HCT116 (cell line): ENCODE data around the gene ERFE. TPM values are rescaled to one million over a fixed set of nuclear protein-coding genes. Genes with fewer than 3 reads are reported as not detected.

Experiments
- ATAC-seq: fragments of 200-7000 bp; cut with Tn5 transposase; 2 replicates; pipeline ENCODE4 v1.9.1; 2020; ENCODE audit warnings: mild to moderate bottlenecking, moderate library complexity
- BruUV-seq: library from RNA; stranded (reverse); fragments of 400-500 nt; replicated peaks from 2 replicates; lab custom pipeline; 2021; lab: Mats Ljungman, UMichigan
- CTCF ChIA-PET: fragments of 300-600 bp; sonication (Branson Sonifier 250); formaldehyde crosslinking; loops from one replicate; lab custom pipeline; 2021; ENCODE audit warnings: antibody characterized with exemption; lab: Charles Lee
- POLR2A ChIA-PET: fragments of 300-600, 350-600 bp; sonication (Branson Sonifier 250); formaldehyde crosslinking; loops from one replicate; lab custom pipeline; 2021; ENCODE audit warnings: antibody characterized with exemption; lab: Charles Lee
- RAD21 ChIA-PET, 2 experiments: fragments of 300-600 bp; sonication (Branson Sonifier 250); formaldehyde crosslinking; loops; one replicate each; lab custom pipeline; 2023; ENCODE audit warnings: low total read pairs in 2 of 2; ENCODE audit not compliant: uncharacterized antibody in 2 of 2, unreplicated experiment in 2 of 2, low non-redundant PET in 1 of 2; lab: Charles Lee
- DNase-seq: peaks from one replicate; pipeline ENCODE4 v3.0.0-alpha.2; 2010; ENCODE audit warnings: low read depth, low spot score
- H2AFZ ChIP-seq: fragments of 200-600 bp; shearing (Covaris generic), sonication (generic); 2 replicates; pipeline ENCODE4 v1.6.1; 2017; ENCODE audit warnings: low read depth, mixed run types, mixed read lengths, antibody characterized with exemption, low read length; ENCODE audit not compliant: poor library complexity, severe bottlenecking
- H3K27ac ChIP-seq: 2 replicates; pipeline ENCODE4 v1.5.1; 2012; ENCODE audit warnings: low read depth, low read length
- H3K27me3 ChIP-seq: fragments of 200-600 bp; sonication (generic); 2 replicates; pipeline ENCODE4 v1.6.1; 2016; ENCODE audit warnings: mixed run types, low read length, mixed read lengths; ENCODE audit not compliant: insufficient read depth
- H3K36me3 ChIP-seq, 2 experiments: fragments of 200-500 bp in 1 of 2; fragments of 200-600 bp in 1 of 2; sonication (Bioruptor generic) in 1 of 2; sonication (generic) in 1 of 2; 2 replicates each; pipeline versions ENCODE4 v1.5.1 to v1.6.1; 2014 to 2016; ENCODE audit warnings: low read length in 2 of 2, inconsistent platforms in 1 of 2, mixed read lengths in 1 of 2, mixed run types in 1 of 2; ENCODE audit not compliant: insufficient read depth in 2 of 2, control insufficient read depth in 1 of 2
- H3K4me1 ChIP-seq, 2 experiments: fragments of 200-600 bp in 1 of 2; sonication (generic) in 1 of 2; 2 replicates each; pipeline versions ENCODE4 v1.5.1 to v1.6.1; 2012 to 2017; ENCODE audit warnings: low read length in 2 of 2, inconsistent platforms in 1 of 2, mild to moderate bottlenecking in 1 of 2, mixed read lengths in 1 of 2, mixed run types in 1 of 2, moderate library complexity in 1 of 2; ENCODE audit not compliant: insufficient read depth in 2 of 2, control insufficient read depth in 1 of 2
- H3K4me2 ChIP-seq: fragments of 200-600 bp; sonication (generic); 2 replicates; pipeline ENCODE4 v1.6.1; 2017; ENCODE audit warnings: mixed run types, low read length, mixed read lengths
- H3K4me3 ChIP-seq, 2 experiments: fragments of 200-600 bp in 1 of 2; sonication (generic) in 1 of 2; replicated peaks in 1 of 2; 2 replicates each; pipeline ENCODE4 v1.5.1; 2011 to 2016; ENCODE audit warnings: low read length in 2 of 2, control low read depth in 1 of 2, low read depth in 1 of 2, mild to moderate bottlenecking in 1 of 2, mixed read lengths in 1 of 2, mixed run types in 1 of 2
- H3K79me2 ChIP-seq: fragments of 200-600 bp; sonication (generic); 2 replicates; pipeline ENCODE4 v1.6.1; 2017; ENCODE audit warnings: mild to moderate bottlenecking, mixed run types, low read length, moderate library complexity, mixed read lengths; ENCODE audit not compliant: insufficient read depth
- H3K9ac ChIP-seq: fragments of 200-600 bp; sonication (generic); 2 replicates; pipeline ENCODE4 v1.6.1; 2016; ENCODE audit warnings: low read length, mixed read lengths
- H3K9me2 ChIP-seq: fragments of 200-600 bp; sonication (generic), shearing (Covaris generic); 2 replicates; pipeline ENCODE4 v1.6.1; 2017; ENCODE audit warnings: mixed run types, mild to moderate bottlenecking, moderate library complexity; ENCODE audit not compliant: insufficient read depth
- H3K9me3 ChIP-seq, 2 experiments: fragments of 200-500 bp in 1 of 2; fragments of 200-600 bp in 1 of 2; sonication (Bioruptor generic) in 1 of 2; sonication (generic) in 1 of 2; 2 replicates each; pipeline ENCODE4 v1.6.1; 2014 to 2017; ENCODE audit warnings: low read length in 2 of 2, mixed read lengths in 2 of 2, inconsistent platforms in 1 of 2, low read depth in 1 of 2, mild to moderate bottlenecking in 1 of 2, mixed run types in 1 of 2, moderate library complexity in 1 of 2; ENCODE audit not compliant: control insufficient read depth in 1 of 2, insufficient read depth in 1 of 2
- H4K20me1 ChIP-seq: fragments of 200-600 bp; sonication (generic), shearing (Covaris generic); 2 replicates; pipeline ENCODE4 v1.6.1; 2017; ENCODE audit warnings: mixed run types, mild to moderate bottlenecking, moderate library complexity; ENCODE audit not compliant: insufficient read depth
- CTCF ChIP-seq, 3 experiments: fragments of 200-600 bp in 1 of 3; sonication (generic) in 1 of 3; IDR thresholded peaks in 2 of 3; conservative IDR thresholded peaks in 1 of 3; 2 replicates each; pipeline ENCODE4 v1.5.1; 2012 to 2017; ENCODE audit warnings: low read depth in 2 of 3, low read length in 2 of 3, antibody characterized with exemption in 1 of 3, borderline replicate concordance in 1 of 3, control low read depth in 1 of 3, mild to moderate bottlenecking in 1 of 3, mixed read lengths in 1 of 3, mixed run types in 1 of 3, moderate library complexity in 1 of 3; ENCODE audit not compliant: insufficient read depth in 1 of 3
- JUND ChIP-seq: IDR thresholded peaks from 2 replicates; pipeline ENCODE4 v1.6.1; 2012
- MAX ChIP-seq: IDR thresholded peaks from 2 replicates; pipeline ENCODE4 v1.6.1; 2012
- POLR2A ChIP-seq: IDR thresholded peaks from 2 replicates; pipeline ENCODE4 v1.7.0; 2011; ENCODE audit warnings: borderline replicate concordance; ENCODE audit not compliant: insufficient read depth, insufficient read length; ENCODE audit errors: extremely low read depth
- POLR2AphosphoS5 ChIP-seq: IDR thresholded peaks from 2 replicates; pipeline ENCODE4 v1.6.1; 2011; ENCODE audit warnings: mild to moderate bottlenecking, low read depth, low read length, moderate library complexity
- RAD21 ChIP-seq: IDR thresholded peaks from 2 replicates; pipeline ENCODE4 v1.6.1; 2012; ENCODE audit warnings: low read depth, mild to moderate bottlenecking
- SIN3A ChIP-seq: IDR thresholded peaks from 2 replicates; pipeline ENCODE4 v1.6.1; 2012; ENCODE audit warnings: low read depth
- SP1 ChIP-seq: IDR thresholded peaks from 2 replicates; pipeline ENCODE4 v1.6.1; 2012; ENCODE audit warnings: low read depth
- SRF ChIP-seq: IDR thresholded peaks from 2 replicates; pipeline ENCODE4 v1.6.1; 2012; ENCODE audit warnings: low read depth
- ZFX ChIP-seq: fragments of 450-650 bp; IDR thresholded peaks from 2 replicates; pipeline ENCODE4 v1.6.1; 2017
- intact Hi-C: fragments of 100-400 bp; cut with micrococcal nuclease; formaldehyde crosslinking; loops from 2 replicates; pipeline ENCODE4 v1.10.0; 2022
- total RNA-seq: library from RNA; stranded (reverse); gene quantifications from one replicate; pipeline ENCODE4 v1.2.1, GENCODE V29; 2021; ENCODE audit not compliant: unreplicated experiment

Gene ERFE
- total RNA-seq, 1 experiment from 2014 or later = 17.3 TPM

- Histone ChIP-seq H4K20me1 (no peaks in the 10 kb centered on the region), H3K36me3 (no peaks in the 10 kb centered on the region), H3K27ac (no peak overlapping the region), H3K79me2 (no peaks in the 10 kb centered on the region), H3K9me3 (peaks cover 0 to 10% of the 10 kb centered on the region in 2 experiments; a peak in 1 of 4 replicates), H3K27me3 (no peaks in the 10 kb centered on the region; the same call in 1 of the 2 replicates), H2AFZ (no peak overlapping the region), H3K9ac (no peak overlapping the region), H3K4me1 (peaks cover 0 to 3% of the 10 kb centered on the region in 2 experiments; a peak in 1 of 4 replicates), H3K9me2 (no peaks in the 10 kb centered on the region), H3K4me2 (no peak overlapping the region), H3K4me3 (no peak overlapping the region)
- BruUV-seq = no TSS peak
- intact Hi-C loops = no loop called here
- ChIA-PET CTCF (no interaction called here), RAD21 (no interaction called here), POLR2A (no interaction called here)
- TF ChIP-seq POLR2AphosphoS5 = no peak
- ATAC-seq (no peak), DNase-seq (no peak)
Measured at GRCh38 chr2:238121511-238122286, 37.1 kb upstream of the ERFE start.

- ChIA-PET RAD21 (no interaction called here), POLR2A (no interaction called here)
- intact Hi-C loops = no loop called here
Measured at GRCh38 chr2:238122287-238123217, 36.2 kb upstream of the ERFE start.

More at GRCh38 chr2:238122287-238123217, 36.2 kb upstream of the ERFE start:
- Histone ChIP-seq H3K4me1 (no peaks in the 10 kb centered on the region), H3K27me3 (no peaks in the 10 kb centered on the region; the same call in 1 of the 2 replicates), H3K9ac (no peak overlapping the region), H3K79me2 (no peaks in the 10 kb centered on the region), H3K4me3 (no peak overlapping the region), H4K20me1 (no peaks in the 10 kb centered on the region), H2AFZ (no peak overlapping the region), H3K9me3 (peaks cover 0 to 10% of the 10 kb centered on the region in 2 experiments; a peak in 1 of 4 replicates), H3K4me2 (no peak overlapping the region)
- no TSS peak for BruUV-seq
- no peak for DNase-seq
- no peak for ATAC-seq
- CTCF ChIA-PET = no interaction called here
- TF ChIP-seq ZFX (no peak), RAD21 (no peak), JUND (no peak), SP1 (no peak), CTCF (IDR thresholded peaks at IDR 0.05 in 2 of 3, conservative IDR thresholded peaks at IDR 0.05 in 1 of 3; ENCODE audit: borderline replicate concordance in 1 of 3, insufficient read depth in 1 of 3, low read depth in 2 of 3, low read length in 2 of 3) (no peak), SIN3A (no peak), POLR2AphosphoS5 (no peak), POLR2A (no peak), MAX (no peak), SRF (no peak)
- TF ChIP-seq, all 23 proteins: peak for 0
- no peaks in the 10 kb centered on the region for H3K9me2 ChIP-seq
- H3K27ac ChIP-seq = no peak overlapping the region
- H3K36me3 ChIP-seq = no peaks in the 10 kb centered on the region
